HG03521 (cell line): Measurements from ENCODE around the gene PBX3.

Experiments used
- ATAC-seq: cut with Tn5 transposase; IDR thresholded peaks from one replicate; pipeline ENCODE4 v1.9.1; 2021; ENCODE audit warnings: mild to moderate bottlenecking, moderate library complexity; ENCODE audit not compliant: unreplicated experiment

The PBX3 gene

GRCh38 chr9:125748446-125749099 lies 1.4 kb downstream of the PBX3 start:
- ATAC-seq: no peak

DNA sequence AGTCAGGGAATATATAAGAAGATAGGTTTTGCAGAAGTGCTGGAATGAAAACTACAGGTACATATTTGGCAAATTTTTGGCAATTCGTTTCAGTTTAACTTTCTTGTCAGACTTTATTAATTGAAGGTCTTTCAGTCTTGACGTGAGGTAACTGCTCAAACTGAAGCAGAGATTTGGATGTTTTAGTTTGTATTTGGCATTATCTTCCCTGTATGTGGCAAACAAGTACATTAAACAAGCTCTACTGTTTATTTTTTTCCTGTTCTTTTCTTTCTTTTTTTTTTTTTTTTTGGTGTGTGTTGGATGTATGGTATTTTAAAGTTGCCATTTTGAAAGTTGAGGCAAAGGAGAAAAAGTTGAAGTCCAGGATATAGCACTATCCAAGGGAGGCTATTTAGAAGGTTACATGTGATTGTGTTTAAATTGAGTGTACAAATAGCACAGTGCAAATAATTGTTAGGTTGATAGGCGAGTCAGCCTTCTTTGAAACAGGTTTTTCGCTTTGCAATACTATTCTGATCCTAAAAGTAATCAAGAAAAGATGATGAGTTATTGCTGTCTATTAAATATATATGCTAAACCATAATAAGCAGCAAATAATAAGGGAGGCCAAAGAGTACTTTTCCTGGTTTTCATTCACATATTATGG lies 2.2 kb downstream of the PBX3 start:
- no peak for ATAC-seq

GRCh38 chr9:125749951-125750626 lies 2.9 kb downstream of the PBX3 start:
- ATAC-seq: no peak

GRCh38 chr9:125750627-125751011 lies 3.4 kb downstream of the PBX3 start:
- ATAC-seq: no peak

DNA sequence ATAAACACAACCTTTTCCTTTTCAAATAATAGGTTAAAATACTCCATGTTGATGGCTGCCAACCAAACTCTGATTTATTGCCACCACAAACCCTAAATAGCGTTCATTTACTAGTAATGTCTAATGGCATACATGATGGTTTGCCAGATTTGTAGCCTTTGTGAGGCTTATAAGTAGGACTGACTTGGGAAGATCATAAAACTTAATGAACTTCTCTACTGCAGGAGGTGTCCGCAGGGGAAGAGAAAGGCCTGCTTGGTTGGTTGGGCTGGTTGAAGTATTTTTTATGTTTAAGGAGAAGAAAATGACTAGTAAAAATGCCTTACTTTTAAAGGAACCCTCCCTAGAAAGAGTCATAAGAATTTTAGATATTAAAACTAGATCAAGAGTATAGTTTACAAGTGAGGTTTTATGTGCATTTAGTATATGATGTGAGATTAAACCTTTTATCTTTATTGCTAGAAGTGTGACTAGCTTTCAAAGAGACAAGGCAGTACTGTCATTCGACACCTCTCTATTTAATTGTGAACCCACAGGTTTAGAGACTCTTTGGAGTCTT lies 5.0 kb downstream of the PBX3 start:
- no peak for ATAC-seq

GRCh38 chr9:125754096-125754495 lies 6.9 kb downstream of the PBX3 start:
- ATAC-seq: no peak

GRCh38 chr9:125755340-125755739 lies 8.2 kb downstream of the PBX3 start:
- ATAC-seq: no peak

DNA sequence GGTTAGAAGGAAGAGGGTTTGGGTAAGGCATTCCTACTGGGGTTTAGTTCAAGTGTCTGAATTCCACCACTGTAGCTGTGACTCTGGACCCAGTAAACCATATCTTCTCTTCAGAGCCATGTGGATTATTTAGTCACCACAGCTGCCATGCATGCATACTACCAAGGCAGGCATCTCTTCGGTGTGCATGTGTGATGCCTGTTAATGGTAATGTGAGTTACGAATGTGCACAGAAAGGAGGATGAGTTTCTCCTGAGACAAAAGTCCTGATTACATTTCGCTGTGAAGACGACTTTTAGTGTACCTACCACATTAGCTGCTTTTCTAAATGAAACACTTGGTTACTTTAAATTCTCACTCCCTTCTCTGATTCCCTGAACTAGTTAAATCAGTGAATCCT lies 9.3 kb downstream of the PBX3 start:
- no peak for ATAC-seq

- ATAC-seq: no peak
These were observed 10.7 kb downstream of the PBX3 start for GRCh38 chr9:125757834-125758233.

DNA sequence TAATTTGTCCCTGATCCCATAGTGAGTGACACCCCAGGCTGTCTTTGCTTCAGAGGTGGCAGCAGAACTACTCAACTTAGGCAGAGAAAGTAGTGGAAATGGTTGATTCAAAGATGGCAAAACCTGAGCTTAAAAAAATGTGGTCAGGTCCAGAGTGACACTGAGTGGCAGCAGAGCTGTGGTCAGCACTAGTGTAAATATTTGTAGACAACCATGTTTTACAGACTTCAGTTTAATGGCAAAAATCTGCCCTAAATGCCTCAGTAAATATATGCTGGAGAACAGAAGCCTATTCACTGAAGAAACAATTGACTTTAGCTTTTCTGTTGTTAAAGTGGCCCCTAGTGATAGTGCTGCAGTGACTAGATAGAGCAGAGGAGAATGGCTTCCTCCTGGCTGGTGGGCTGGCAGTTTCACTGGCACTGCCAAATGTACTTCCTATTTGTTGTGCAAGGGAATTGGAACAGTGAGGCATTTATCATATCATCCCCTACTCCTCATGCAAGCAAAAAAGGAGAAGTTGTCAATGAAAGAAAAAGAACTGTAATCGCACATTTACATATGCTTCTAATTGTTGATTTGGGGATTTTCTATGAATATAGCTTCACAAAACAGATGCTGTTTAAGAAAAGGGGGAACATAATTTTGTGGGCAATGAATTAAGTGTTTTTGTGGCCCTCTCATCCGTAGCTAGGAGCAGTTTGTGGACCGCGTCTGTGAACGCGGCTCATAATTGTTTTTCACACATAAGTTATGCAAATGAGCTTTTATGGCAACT lies 12.0 kb downstream of the PBX3 start:
- ATAC-seq: no peak

GRCh38 chr9:125759764-125760129 lies 12.6 kb downstream of the PBX3 start:
- no peak for ATAC-seq

DNA sequence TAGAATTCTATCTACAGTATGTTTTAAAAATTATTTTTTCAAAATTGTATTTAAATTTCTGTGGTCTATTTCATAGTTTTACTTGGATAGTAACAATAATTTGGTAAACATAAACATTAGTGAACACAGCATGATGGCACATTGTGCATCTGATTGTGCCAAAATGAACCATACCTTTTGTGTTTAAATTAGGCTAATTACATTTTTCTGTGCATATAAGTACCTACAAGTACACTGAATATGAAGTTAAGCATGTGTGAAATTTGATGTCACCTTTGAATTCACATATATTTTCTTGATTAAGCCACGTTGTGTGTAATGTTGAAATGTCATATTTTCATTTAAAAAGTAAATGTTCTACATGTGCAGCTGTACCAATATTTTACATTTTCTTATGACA lies 13.4 kb downstream of the PBX3 start:
- ATAC-seq: no peak

- ATAC-seq: no peak
These were observed 14.7 kb downstream of the PBX3 start for GRCh38 chr9:125761676-125762450.

DNA sequence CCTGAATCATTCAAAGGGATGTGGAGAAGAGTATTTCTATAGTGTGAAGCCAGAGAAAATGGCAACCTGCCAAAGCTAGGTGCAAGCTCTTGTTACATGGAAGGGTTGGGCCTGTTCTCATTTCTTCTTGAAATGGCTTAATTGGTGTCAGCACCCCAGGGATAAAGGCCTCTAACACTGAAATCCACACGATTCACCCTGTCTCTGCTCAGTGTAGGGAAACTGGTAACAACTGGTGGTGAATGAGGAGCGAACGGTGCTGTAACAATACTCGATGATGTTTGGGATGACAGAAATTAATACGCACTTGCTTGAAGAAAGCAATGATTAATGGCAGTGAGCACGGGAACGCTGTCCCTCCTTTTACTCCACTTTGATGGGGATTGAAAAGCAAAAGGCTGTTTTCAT lies 16.2 kb downstream of the PBX3 start:
- no peak for ATAC-seq

GRCh38 chr9:125764198-125764597 lies 17.0 kb downstream of the PBX3 start:
- no peak for ATAC-seq

DNA sequence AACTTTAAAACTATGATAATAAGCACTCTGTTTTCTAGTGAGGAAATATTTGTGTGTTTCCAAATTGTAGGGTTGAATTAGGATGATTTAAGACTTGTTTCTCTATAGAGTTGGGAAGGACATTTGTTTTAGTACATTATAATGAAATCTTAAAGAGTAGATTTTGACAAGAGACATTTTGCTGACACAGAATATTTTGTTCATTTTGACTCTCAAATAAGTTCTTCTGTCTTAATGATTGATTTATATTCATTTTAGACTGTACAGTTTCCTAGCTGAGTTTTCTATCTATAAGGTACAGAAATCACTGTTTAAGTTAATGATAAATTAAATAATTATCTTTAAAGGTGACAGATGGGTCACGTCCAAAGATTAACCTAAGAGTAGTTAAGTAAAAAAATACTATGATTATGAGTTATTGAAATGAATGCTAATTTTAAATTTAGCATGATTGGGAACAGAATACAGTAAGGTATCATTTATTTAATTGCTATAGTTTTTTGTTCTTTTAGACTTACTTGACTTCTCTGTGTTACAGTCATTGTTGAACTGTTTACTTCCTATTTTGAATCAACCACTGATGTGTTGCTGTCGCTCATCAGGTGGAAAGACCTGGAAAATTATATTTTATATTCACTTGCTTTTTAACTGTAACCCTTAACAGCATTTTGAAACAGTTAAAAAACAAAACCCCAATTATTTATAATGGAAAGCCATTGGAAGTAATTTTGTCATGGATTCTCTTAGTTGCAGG lies 19.5 kb downstream of the PBX3 start:
- no peak for ATAC-seq

DNA sequence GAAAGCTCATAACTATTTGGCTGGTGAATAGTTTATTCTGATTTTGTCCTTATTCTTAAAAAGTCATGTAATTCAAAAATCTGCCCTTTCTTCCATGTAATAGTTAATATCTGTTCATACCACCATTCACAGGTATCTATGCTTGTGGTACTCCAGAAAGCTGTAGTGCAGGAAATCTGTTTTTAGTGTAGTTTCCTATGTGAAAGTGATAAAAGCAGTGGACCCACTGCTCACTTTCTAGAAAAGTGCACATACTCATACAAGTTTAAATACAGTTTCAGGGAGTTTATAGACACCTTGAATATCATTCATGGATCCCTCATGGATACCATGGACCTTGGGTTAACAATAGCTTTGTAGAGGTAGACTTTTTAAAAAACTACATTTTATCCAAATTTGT lies 20.2 kb downstream of the PBX3 start:
- ATAC-seq: no peak

GRCh38 chr9:125768803-125769202 lies 21.6 kb downstream of the PBX3 start:
- no peak for ATAC-seq

DNA sequence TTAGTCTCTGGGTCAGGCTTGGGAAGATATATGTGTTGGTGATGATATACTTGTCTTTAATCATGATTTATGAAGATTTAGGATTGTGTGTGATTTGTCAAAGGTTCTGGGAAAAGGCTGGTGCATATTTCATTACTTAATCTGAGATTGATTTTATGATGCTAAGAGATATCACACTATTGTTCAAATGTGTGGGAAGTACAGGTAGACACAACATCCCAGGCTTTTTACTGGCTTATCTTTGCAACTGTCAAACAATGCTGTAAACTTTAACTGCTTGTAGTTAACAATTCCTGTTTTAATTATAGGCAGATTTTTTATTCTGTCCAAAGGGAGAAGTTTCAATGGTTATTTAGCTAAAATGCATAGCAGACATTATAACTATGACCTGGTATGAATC lies 23.9 kb downstream of the PBX3 start:
- no peak for ATAC-seq

GRCh38 chr9:125772740-125773139 lies 25.6 kb downstream of the PBX3 start:
- ATAC-seq: no peak
